Spleen (tissue), 11 donors: ENCODE results near the gene ARHGEF28. TPM values are rescaled to one million over a fixed set of nuclear protein-coding genes. Genes with fewer than 3 reads are reported as not detected.

Experiments
- DNase-seq: peaks from one replicate; pipeline ENCODE4 v3.0.0-alpha.2; 2020
- H3K27ac ChIP-seq, 8 donors: fragments of 200-600 bp; sonication (generic) in 7 of 8; 1 replicate in 4 of 8; 2 replicates in 4 of 8; pipeline versions ENCODE4 v1.5.0 to v1.8.0; 2016 to 2021; ENCODE audit warnings: inconsistent platforms in 4 of 8, mild to moderate bottlenecking in 4 of 8, moderate library complexity in 1 of 8
- H3K27me3 ChIP-seq, 7 donors: fragments of 200-600 bp; sonication (generic) in 6 of 7; replicated peaks in 1 of 7; 1 replicate in 4 of 7; 2 replicates in 3 of 7; pipeline versions ENCODE4 v1.5.0 to v1.8.0; 2016 to 2021; ENCODE audit warnings: inconsistent platforms in 3 of 7, mild to moderate bottlenecking in 1 of 7
- H3K36me3 ChIP-seq, 6 donors: fragments of 200-600 bp; sonication (generic) in 5 of 6; 1 replicate in 4 of 6; 2 replicates in 2 of 6; pipeline versions ENCODE4 v1.5.0 to v1.8.0; 2016 to 2021; ENCODE audit warnings: inconsistent platforms in 2 of 6
- H3K4me1 ChIP-seq, 6 donors: fragments of 200-600 bp; sonication (generic) in 5 of 6; 1 replicate in 3 of 6; 2 replicates in 3 of 6; pipeline versions ENCODE4 v1.5.0 to v1.8.0; 2016 to 2021; ENCODE audit warnings: inconsistent platforms in 3 of 6
- H3K4me3 ChIP-seq, 8 donors: fragments of 200-600 bp; sonication (generic) in 7 of 8; 1 replicate in 4 of 8; 2 replicates in 4 of 8; pipeline versions ENCODE4 v1.5.0 to v1.8.0; 2016 to 2021; ENCODE audit warnings: inconsistent platforms in 4 of 8, mild to moderate bottlenecking in 4 of 8, moderate library complexity in 2 of 8
- H3K9me3 ChIP-seq, 8 donors: fragments of 200-600 bp; sonication (generic) in 7 of 8; 1 replicate in 4 of 8; 2 replicates in 4 of 8; pipeline versions ENCODE4 v1.5.0 to v1.8.0; 2016 to 2021; ENCODE audit warnings: inconsistent platforms in 4 of 8
- CTCF ChIP-seq, 11 experiments: fragments of 200-600 bp in 7 of 11; fragments of 450-650 bp in 4 of 11; sonication (generic) in 4 of 11; IDR thresholded peaks in 8 of 11; conservative IDR thresholded peaks in 3 of 11; 1 replicate in 7 of 11; 2 replicates in 4 of 11; pipeline versions ENCODE4 v1.4.0 to v1.8.0; 2016 to 2021; ENCODE audit warnings: antibody characterized with exemption in 11 of 11, inconsistent platforms in 4 of 11, mild to moderate bottlenecking in 1 of 11
- POLR2A ChIP-seq, 3 donors: fragments of 450-650 bp; IDR thresholded peaks; one replicate each; pipeline ENCODE4 v1.5.1; 2017; ENCODE audit warnings: antibody characterized with exemption in 3 of 3, mild to moderate bottlenecking in 1 of 3
- POLR2AphosphoS5 ChIP-seq, 3 donors: sonication (generic); formaldehyde crosslinking; IDR thresholded peaks; one replicate each; pipeline ENCODE4 v1.5.1; 2017; ENCODE audit warnings: antibody characterized with exemption in 3 of 3
- whole genome bisulfite sequencing, 5 donors: extraction: QIAGEN DNeasy Blood & Tissue Kit in 3 of 5; methylation state at CpG; one replicate each; pipeline versions ENCODE4 v1.1.5 to v1.1.7; 2013 to 2018; 5-methylcytosine and 5-hydroxymethylcytosine counted together
- intact Hi-C: fragments of 100-400 bp; cut with DNase I; formaldehyde crosslinking; loops from one replicate; pipeline ENCODE4 v1.15.0; 2023; ENCODE audit warnings: low total_unique reads
- polyA plus RNA-seq, 3 donors: library from polyadenylated mRNA; stranded (reverse); fragments of 200-250 nt; gene quantifications; one replicate each; pipeline ENCODE4 v1.2.1, GENCODE V29; 2013
- total RNA-seq, 7 donors: library from RNA; depleted of rRNA in 3 of 7; stranded (reverse); fragments of >200 nt in 3 of 7; fragmentation: NEBNext Ultra II Directional in 4 of 7; extraction: Animal tissue kit (Norgen Biotek cat#: 25700) in 4 of 7; gene quantifications; one replicate each; pipeline versions ENCODE4 v1.1.0 to v1.2.1, GENCODE V29; 2016 to 2021
- donor health status: healthy with polysubstance abuse.
- donor health status: DM: no; HTN: no; CAD: no; lungs with moderate emphysema.
- donor health status: DM: no; HTN: no; CAD: no.
- donor health status: Bipolar disorder and iron deficiency.
- donor health status: healthy.
- donor health status: DM: no; HTN: no; CAD: no.
- donor health status: DM: yes; HTN: yes; CAD: no.

The ARHGEF28 gene
- total and polyA plus RNA-seq, 10 donors, result 0.53 to 17.5 (median 8.8) TPM

GRCh38 chr5:73599380-73599779 is 26.6 kb upstream of the ARHGEF28 start:
- 78 to 94% (median 92%) methylated on average over 3 of the region's 3 CpGs for WGBS, 5 donors
- no peak for TF ChIP-seq POLR2AphosphoS5 (IDR thresholded peaks at IDR 0.05)
- Histone ChIP-seq H3K9me3 (peaks cover 0 to 17% (median 13%) of the 10 kb centered on the region in 8 donors), H3K4me3 (no peak overlapping the region), H3K36me3 (no peaks in the 10 kb centered on the region), H3K27ac (no peak overlapping the region), H3K4me1 (no peaks in the 10 kb centered on the region), H3K27me3 (no peaks in the 10 kb centered on the region)
- intact Hi-C loops, result no loop called here
- DNase-seq, result no peak

- H3K27ac ChIP-seq, result peak overlapping the region in 1 of 8 donors; percentile 34
- WGBS, 5 donors, result 53 to 80% (median 78%) methylated on average over 5 of the region's 5 CpGs
Measured at GRCh38 chr5:73603998-73604397, 22.0 kb upstream of the ARHGEF28 start.

GRCh38 chr5:73605223-73606087 is 20.5 kb upstream of the ARHGEF28 start:
- TF ChIP-seq POLR2A (IDR thresholded peaks at IDR 0.05), result no peak
- TF ChIP-seq POLR2AphosphoS5 (IDR thresholded peaks at IDR 0.05), result no peak
- TF ChIP-seq CTCF (IDR thresholded peaks at IDR 0.05 in 8 of 11, conservative IDR thresholded peaks at IDR 0.05 in 3 of 11), result no peak
- intact Hi-C loops, result no loop called here
- no peaks in the 10 kb centered on the region for H3K36me3 ChIP-seq
- H3K27ac ChIP-seq, result no peak overlapping the region
- H3K4me1 ChIP-seq, result no peaks in the 10 kb centered on the region
- DNase-seq, result no peak
- H3K9me3 ChIP-seq, result peaks cover 0 to 17% (median 13%) of the 10 kb centered on the region in 8 donors
- no peak overlapping the region for H3K4me3 ChIP-seq
- peaks cover 0 to under 1% (median 0%) of the 10 kb centered on the region in 7 donors for H3K27me3 ChIP-seq
- 79 to 88% (median 86%) methylated on average over 8 of the region's 8 CpGs for WGBS, 5 donors

More at GRCh38 chr5:73603998-73604397, 22.0 kb upstream of the ARHGEF28 start:
- H3K27me3 ChIP-seq, result no peaks in the 10 kb centered on the region
- TF ChIP-seq CTCF (IDR thresholded peaks at IDR 0.05 in 8 of 11, conservative IDR thresholded peaks at IDR 0.05 in 3 of 11) (no peak), POLR2AphosphoS5 (IDR thresholded peaks at IDR 0.05) (no peak), POLR2A (IDR thresholded peaks at IDR 0.05) (no peak)
- DNase-seq, result no peak
- H3K9me3 ChIP-seq, result peaks cover 0 to 17% (median 13%) of the 10 kb centered on the region in 8 donors
- no peaks in the 10 kb centered on the region for H3K4me1 ChIP-seq
- no peak overlapping the region for H3K4me3 ChIP-seq
- intact Hi-C loops, result no loop called here
- H3K36me3 ChIP-seq, result no peaks in the 10 kb centered on the region

- Histone ChIP-seq H3K27ac (no peak overlapping the region), H3K27me3 (peaks cover 0 to 8% (median 0%) of the 10 kb centered on the region in 7 donors), H3K9me3 (peaks cover 0 to 12% (median 11%) of the 10 kb centered on the region in 8 donors), H3K36me3 (no peaks in the 10 kb centered on the region), H3K4me3 (no peak overlapping the region), H3K4me1 (no peaks in the 10 kb centered on the region)
- DNase-seq, result no peak
- no peak for TF ChIP-seq POLR2AphosphoS5 (IDR thresholded peaks at IDR 0.05)
- no peak for TF ChIP-seq POLR2A (IDR thresholded peaks at IDR 0.05)
- no peak for TF ChIP-seq CTCF (IDR thresholded peaks at IDR 0.05 in 8 of 11, conservative IDR thresholded peaks at IDR 0.05 in 3 of 11)
- intact Hi-C loops, result no loop called here
- WGBS, 5 donors, result 50 to 73% (median 55%) methylated on average over 3 of the region's 3 CpGs
Measured at GRCh38 chr5:73606206-73606753, 19.7 kb upstream of the ARHGEF28 start.
